Spleen (tissue), 11 donors: ENCODE results near the gene ZC3H15. TPM values are rescaled to one million over a fixed set of nuclear protein-coding genes. Genes with fewer than 3 reads are reported as not detected.
A peak's percentile ranks its signal among the peaks of the same experiment; 100 is the strongest.

Experiments used
- DNase-seq: peaks from one replicate; pipeline ENCODE4 v3.0.0-alpha.2; 2020
- H3K27ac ChIP-seq, 8 donors: fragments of 200-600 bp; sonication (generic) in 7 of 8; 1 replicate in 4 of 8; 2 replicates in 4 of 8; pipeline versions ENCODE4 v1.5.0 to v1.8.0; 2016 to 2021; ENCODE audit warnings: inconsistent platforms in 4 of 8, mild to moderate bottlenecking in 4 of 8, moderate library complexity in 1 of 8
- H3K27me3 ChIP-seq, 7 donors: fragments of 200-600 bp; sonication (generic) in 6 of 7; replicated peaks in 1 of 7; 1 replicate in 4 of 7; 2 replicates in 3 of 7; pipeline versions ENCODE4 v1.5.0 to v1.8.0; 2016 to 2021; ENCODE audit warnings: inconsistent platforms in 3 of 7, mild to moderate bottlenecking in 1 of 7
- H3K36me3 ChIP-seq, 6 donors: fragments of 200-600 bp; sonication (generic) in 5 of 6; 1 replicate in 4 of 6; 2 replicates in 2 of 6; pipeline versions ENCODE4 v1.5.0 to v1.8.0; 2016 to 2021; ENCODE audit warnings: inconsistent platforms in 2 of 6
- H3K4me1 ChIP-seq, 6 donors: fragments of 200-600 bp; sonication (generic) in 5 of 6; 1 replicate in 3 of 6; 2 replicates in 3 of 6; pipeline versions ENCODE4 v1.5.0 to v1.8.0; 2016 to 2021; ENCODE audit warnings: inconsistent platforms in 3 of 6
- H3K4me3 ChIP-seq, 8 donors: fragments of 200-600 bp; sonication (generic) in 7 of 8; 1 replicate in 4 of 8; 2 replicates in 4 of 8; pipeline versions ENCODE4 v1.5.0 to v1.8.0; 2016 to 2021; ENCODE audit warnings: inconsistent platforms in 4 of 8, mild to moderate bottlenecking in 4 of 8, moderate library complexity in 2 of 8
- H3K9me3 ChIP-seq, 8 donors: fragments of 200-600 bp; sonication (generic) in 7 of 8; 1 replicate in 4 of 8; 2 replicates in 4 of 8; pipeline versions ENCODE4 v1.5.0 to v1.8.0; 2016 to 2021; ENCODE audit warnings: inconsistent platforms in 4 of 8
- POLR2A ChIP-seq, 3 donors: fragments of 450-650 bp; IDR thresholded peaks; one replicate each; pipeline ENCODE4 v1.5.1; 2017; ENCODE audit warnings: antibody characterized with exemption in 3 of 3, mild to moderate bottlenecking in 1 of 3
- POLR2AphosphoS5 ChIP-seq, 3 donors: sonication (generic); formaldehyde crosslinking; IDR thresholded peaks; one replicate each; pipeline ENCODE4 v1.5.1; 2017; ENCODE audit warnings: antibody characterized with exemption in 3 of 3
- whole genome bisulfite sequencing, 5 donors: extraction: QIAGEN DNeasy Blood & Tissue Kit in 3 of 5; methylation state at CpG; one replicate each; pipeline versions ENCODE4 v1.1.5 to v1.1.7; 2013 to 2018; 5-methylcytosine and 5-hydroxymethylcytosine counted together
- intact Hi-C: fragments of 100-400 bp; cut with DNase I; formaldehyde crosslinking; loops from one replicate; pipeline ENCODE4 v1.15.0; 2023; ENCODE audit warnings: low total_unique reads
- polyA plus RNA-seq, 3 donors: library from polyadenylated mRNA; stranded (reverse); fragments of 200-250 nt; gene quantifications; one replicate each; pipeline ENCODE4 v1.2.1, GENCODE V29; 2013
- total RNA-seq, 7 donors: library from RNA; depleted of rRNA in 3 of 7; stranded (reverse); fragments of >200 nt in 3 of 7; fragmentation: NEBNext Ultra II Directional in 4 of 7; extraction: Animal tissue kit (Norgen Biotek cat#: 25700) in 4 of 7; gene quantifications; one replicate each; pipeline versions ENCODE4 v1.1.0 to v1.2.1, GENCODE V29; 2016 to 2021
- TF ChIP-seq, protein P1 (sequence below), 11 experiments: fragments of 200-600 bp in 7 of 11; fragments of 450-650 bp in 4 of 11; sonication (generic) in 4 of 11; IDR thresholded peaks in 8 of 11; conservative IDR thresholded peaks in 3 of 11; 1 replicate in 7 of 11; 2 replicates in 4 of 11; pipeline versions ENCODE4 v1.4.0 to v1.8.0; 2016 to 2021; ENCODE audit warnings: antibody characterized with exemption in 11 of 11, inconsistent platforms in 4 of 11, mild to moderate bottlenecking in 1 of 11
- donor health status: healthy with polysubstance abuse.
- donor health status: DM: no; HTN: no; CAD: no; lungs with moderate emphysema.
- donor health status: DM: no; HTN: no; CAD: no.
- donor health status: Bipolar disorder and iron deficiency.
- donor health status: healthy.
- donor health status: DM: no; HTN: no; CAD: no.
- donor health status: DM: yes; HTN: yes; CAD: no.

Gene ZC3H15
- total and polyA plus RNA-seq, 10 donors, result 38.2 to 62.6 (median 51.3) TPM

DNA sequence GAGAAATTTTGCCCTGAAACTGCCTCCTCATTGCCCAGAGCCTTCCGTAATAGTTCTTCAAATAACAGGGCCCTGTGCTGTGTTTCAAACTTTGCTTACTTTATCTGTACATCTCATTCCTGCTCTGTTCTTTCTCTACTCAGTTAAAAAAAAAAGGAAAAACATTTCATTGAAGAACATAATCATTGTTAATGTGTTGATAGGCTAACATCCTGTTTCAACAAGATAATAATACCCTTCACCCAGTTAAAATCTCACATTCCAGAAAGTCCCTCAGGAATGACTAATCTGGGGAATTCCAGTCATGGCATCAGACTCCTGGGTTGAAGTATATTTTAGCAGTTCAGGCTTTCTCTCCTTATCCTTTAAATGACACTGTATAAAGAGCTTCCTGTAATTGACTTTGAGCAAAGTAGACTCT lies 58.2 kb downstream of the ZC3H15 start:
- H3K27ac ChIP-seq, result peak overlapping the region in 7 of 8 donors; percentile 35 to 74 (median 56)
- 43 to 72% (median 59%) methylated on average over 1 of the region's 1 CpG for WGBS, 5 donors
- intact Hi-C loops, result no loop called here

DNA sequence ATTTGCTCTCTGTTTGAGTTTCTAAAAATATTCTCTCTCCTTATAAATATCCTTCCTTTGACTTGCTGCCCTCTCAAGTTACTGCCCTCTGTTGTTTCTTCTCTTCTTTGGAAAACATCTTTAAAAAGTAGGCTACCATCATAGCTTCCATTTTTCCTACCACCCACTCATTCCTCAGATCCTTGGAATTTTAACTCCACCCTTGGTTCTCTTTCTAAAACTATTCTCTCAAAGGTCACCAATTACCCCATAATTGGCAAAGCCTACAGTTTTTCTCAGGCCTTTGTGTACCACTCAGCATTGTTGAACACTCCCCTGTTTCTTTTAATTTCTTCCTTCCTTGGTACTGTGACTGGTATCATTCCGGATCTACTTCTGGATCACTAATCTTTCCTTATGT lies 60.8 kb downstream of the ZC3H15 start:
- no peak overlapping the region for H3K4me3 ChIP-seq
- H3K27me3 ChIP-seq, result no peaks in the 10 kb centered on the region
- H3K36me3 ChIP-seq, result no peaks in the 10 kb centered on the region
- H3K9me3 ChIP-seq, result no peaks in the 10 kb centered on the region
- WGBS, 5 donors, result 0 to 30% (median 1%) methylated on average over 1 of the region's 1 CpG
- intact Hi-C loops, result no loop called here
- peak overlapping the region in 2 of 8 donors; percentile 22 to 42 for H3K27ac ChIP-seq
- TF ChIP-seq, protein P1, sequence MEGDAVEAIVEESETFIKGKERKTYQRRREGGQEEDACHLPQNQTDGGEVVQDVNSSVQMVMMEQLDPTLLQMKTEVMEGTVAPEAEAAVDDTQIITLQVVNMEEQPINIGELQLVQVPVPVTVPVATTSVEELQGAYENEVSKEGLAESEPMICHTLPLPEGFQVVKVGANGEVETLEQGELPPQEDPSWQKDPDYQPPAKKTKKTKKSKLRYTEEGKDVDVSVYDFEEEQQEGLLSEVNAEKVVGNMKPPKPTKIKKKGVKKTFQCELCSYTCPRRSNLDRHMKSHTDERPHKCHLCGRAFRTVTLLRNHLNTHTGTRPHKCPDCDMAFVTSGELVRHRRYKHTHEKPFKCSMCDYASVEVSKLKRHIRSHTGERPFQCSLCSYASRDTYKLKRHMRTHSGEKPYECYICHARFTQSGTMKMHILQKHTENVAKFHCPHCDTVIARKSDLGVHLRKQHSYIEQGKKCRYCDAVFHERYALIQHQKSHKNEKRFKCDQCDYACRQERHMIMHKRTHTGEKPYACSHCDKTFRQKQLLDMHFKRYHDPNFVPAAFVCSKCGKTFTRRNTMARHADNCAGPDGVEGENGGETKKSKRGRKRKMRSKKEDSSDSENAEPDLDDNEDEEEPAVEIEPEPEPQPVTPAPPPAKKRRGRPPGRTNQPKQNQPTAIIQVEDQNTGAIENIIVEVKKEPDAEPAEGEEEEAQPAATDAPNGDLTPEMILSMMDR (IDR thresholded peaks at IDR 0.05 in 8 of 11, conservative IDR thresholded peaks at IDR 0.05 in 3 of 11), result no peak
- TF ChIP-seq POLR2A (IDR thresholded peaks at IDR 0.05), result no peak
- TF ChIP-seq POLR2AphosphoS5 (IDR thresholded peaks at IDR 0.05), result no peak
- DNase-seq, result no peak
- H3K4me1 ChIP-seq, result peaks cover 0 to 21% (median 6%) of the 10 kb centered on the region in 6 donors

More for the DNA sequence above, 58.2 kb downstream of the ZC3H15 start:
- Histone ChIP-seq H3K9me3 (no peaks in the 10 kb centered on the region), H3K27me3 (no peaks in the 10 kb centered on the region), H3K36me3 (no peaks in the 10 kb centered on the region), H3K4me1 (peaks cover 0 to 21% (median 6%) of the 10 kb centered on the region in 6 donors), H3K4me3 (no peak overlapping the region)
- DNase-seq, result no peak
- TF ChIP-seq POLR2AphosphoS5 (IDR thresholded peaks at IDR 0.05), result no peak
- TF ChIP-seq POLR2A (IDR thresholded peaks at IDR 0.05), result no peak
- TF ChIP-seq, protein P1 (IDR thresholded peaks at IDR 0.05 in 8 of 11, conservative IDR thresholded peaks at IDR 0.05 in 3 of 11), result no peak

DNA sequence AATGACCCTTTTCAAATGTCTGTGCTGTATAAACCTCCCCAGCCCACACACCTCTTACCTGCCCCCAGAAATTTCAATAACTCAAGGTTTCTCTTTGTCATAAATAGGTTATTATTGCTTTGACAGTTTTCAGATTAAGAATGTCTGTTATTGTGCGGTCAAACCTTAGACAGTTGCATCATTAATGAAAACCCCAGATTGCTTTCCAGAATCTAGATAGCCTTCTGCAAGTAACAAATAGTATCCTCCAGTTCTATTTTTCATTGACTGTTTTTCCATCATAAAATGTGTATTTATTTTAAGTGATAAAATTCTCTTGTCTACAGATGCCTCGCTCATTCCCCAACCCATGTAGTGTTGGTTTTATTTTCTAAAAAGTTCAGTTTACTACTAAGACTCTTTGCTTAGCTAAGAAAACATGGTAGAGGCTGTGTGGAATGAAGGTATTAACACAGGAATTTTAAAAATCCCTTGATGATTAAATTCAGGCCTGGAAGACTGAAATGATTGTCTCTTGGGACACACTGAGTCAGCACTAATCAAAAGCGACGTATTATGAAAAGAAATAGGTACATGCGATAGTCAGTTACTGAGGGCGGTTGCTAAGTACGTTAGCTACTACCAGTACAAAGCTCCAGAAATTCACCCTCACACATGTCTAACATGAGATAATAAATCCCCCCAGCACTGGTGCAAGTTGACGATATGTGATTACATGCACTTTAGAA lies 65.4 kb downstream of the ZC3H15 start:
- DNase-seq, result no peak
- intact Hi-C loops, result no loop called here
- 82 to 91% (median 84%) methylated on average over 8 of the region's 8 CpGs for WGBS, 5 donors

DNA sequence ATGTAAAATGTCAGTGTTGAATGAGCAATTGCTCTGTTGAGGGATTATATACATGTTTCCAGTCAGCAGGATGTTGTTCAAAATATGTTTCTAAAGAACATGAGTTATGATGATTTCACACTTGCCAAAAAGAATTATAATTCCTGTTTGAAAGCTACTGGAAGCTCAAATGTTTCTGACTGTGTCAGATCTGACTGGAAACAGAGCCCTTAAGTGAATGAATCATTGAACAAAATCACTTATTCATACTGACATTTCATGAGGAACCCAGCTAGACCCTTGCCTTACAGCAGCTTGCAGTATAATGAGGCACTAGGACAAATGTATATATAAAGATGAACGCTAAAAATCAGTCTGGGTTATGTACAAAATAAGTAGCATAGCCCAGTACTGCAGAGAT lies 68.4 kb downstream of the ZC3H15 start:
- Histone ChIP-seq H3K27me3 (no peaks in the 10 kb centered on the region), H3K9me3 (no peaks in the 10 kb centered on the region), H3K4me1 (no peaks in the 10 kb centered on the region), H3K4me3 (no peak overlapping the region), H3K27ac (no peak overlapping the region), H3K36me3 (no peaks in the 10 kb centered on the region)
- intact Hi-C loops, result no loop called here
- TF ChIP-seq, protein P1 (IDR thresholded peaks at IDR 0.05 in 8 of 11, conservative IDR thresholded peaks at IDR 0.05 in 3 of 11), result no peak
- TF ChIP-seq POLR2AphosphoS5 (IDR thresholded peaks at IDR 0.05) (no peak), POLR2A (IDR thresholded peaks at IDR 0.05) (no peak)
- no peak for DNase-seq
- WGBS, 5 donors, result 80 to 96% (median 89%) methylated on average over 1 of the region's 1 CpG

More for the DNA sequence above, 65.4 kb downstream of the ZC3H15 start:
- H3K27me3 ChIP-seq, result no peaks in the 10 kb centered on the region
- TF ChIP-seq POLR2AphosphoS5 (IDR thresholded peaks at IDR 0.05) (no peak), POLR2A (IDR thresholded peaks at IDR 0.05) (no peak)
- TF ChIP-seq, protein P1 (IDR thresholded peaks at IDR 0.05 in 8 of 11, conservative IDR thresholded peaks at IDR 0.05 in 3 of 11), result no peak
- no peak overlapping the region for H3K4me3 ChIP-seq
- H3K9me3 ChIP-seq, result no peaks in the 10 kb centered on the region
- no peaks in the 10 kb centered on the region for H3K36me3 ChIP-seq
- no peak overlapping the region for H3K27ac ChIP-seq
- no peaks in the 10 kb centered on the region for H3K4me1 ChIP-seq
